B cell (primary cell): ENCODE results near the gene MUC22.

Experiments
- CTCF ChIP-seq: fragments of 200-600 bp; IDR thresholded peaks from one replicate; pipeline ENCODE4 v1.8.0; 2022; ENCODE audit warnings: antibody characterized with exemption, mild to moderate bottlenecking
- EZH2 ChIP-seq: IDR thresholded peaks from 2 replicates; pipeline ENCODE4 v1.6.1; 2012; ENCODE audit warnings: borderline replicate concordance, low read depth, mild to moderate bottlenecking, moderate library complexity, low read length; ENCODE audit not compliant: insufficient read depth, poor library complexity, severe bottlenecking

DNA sequence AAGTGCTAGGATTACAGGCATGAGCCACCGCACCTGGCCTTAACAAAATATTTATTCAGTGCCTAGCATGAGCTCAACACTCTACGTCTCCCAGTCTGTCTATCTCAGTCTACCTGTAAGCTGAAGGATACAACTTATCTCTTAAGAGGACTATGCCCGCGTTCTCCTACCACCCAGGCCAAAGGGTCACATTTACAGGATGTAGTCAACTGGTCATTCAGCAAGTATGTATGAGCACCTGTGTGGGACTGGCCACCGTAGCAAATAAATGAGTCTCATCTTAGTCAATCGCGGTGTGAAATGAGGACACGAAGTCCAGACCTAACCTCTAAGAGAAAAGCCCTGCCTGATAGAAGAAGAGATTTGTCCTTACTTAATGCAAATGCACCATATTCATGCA lies 49.9 kb downstream of the MUC22 start:
- TF ChIP-seq CTCF (no peak), EZH2 (no peak)
